MG63 (cell line): ENCODE results near the gene EFCAB10. TPM values are rescaled to one million over a fixed set of nuclear protein-coding genes. Genes with fewer than 3 reads are reported as not detected.
A peak's percentile ranks its signal among the peaks of the same experiment; 100 is the strongest.

Source experiments
- DNase-seq: peaks from one replicate; pipeline ENCODE4 v3.0.0-alpha.2; 2020
- H3K27me3 ChIP-seq: fragments of 250-450 bp; sonication (Bioruptor Pico); 2 replicates; pipeline ENCODE4 v1.5.1; 2020; ENCODE audit warnings: mild to moderate bottlenecking, moderate library complexity
- H3K36me3 ChIP-seq: fragments of 250-450 bp; sonication (Bioruptor Pico); 2 replicates; pipeline ENCODE4 v1.5.1; 2020; ENCODE audit warnings: mild to moderate bottlenecking, moderate library complexity
- H3K4me3 ChIP-seq: fragments of 250-450 bp; sonication (Bioruptor Pico); 2 replicates; pipeline ENCODE4 v1.5.1; 2020; ENCODE audit warnings: mild to moderate bottlenecking, moderate library complexity
- H3K9me3 ChIP-seq: fragments of 250-450 bp; sonication (Bioruptor Pico); 2 replicates; pipeline ENCODE4 v1.5.1; 2020; ENCODE audit warnings: mild to moderate bottlenecking, moderate library complexity
- total RNA-seq: library from RNA; depleted of rRNA; stranded (reverse); fragments of >200 nt; shearing (Covaris generic); gene quantifications from 2 replicates; pipeline ENCODE4 v1.2.3, GENCODE V29; 2014; ENCODE audit warnings: low replicate concordance; rRNA removed

Gene EFCAB10
- not detected in 2 replicates for total RNA-seq

DNA sequence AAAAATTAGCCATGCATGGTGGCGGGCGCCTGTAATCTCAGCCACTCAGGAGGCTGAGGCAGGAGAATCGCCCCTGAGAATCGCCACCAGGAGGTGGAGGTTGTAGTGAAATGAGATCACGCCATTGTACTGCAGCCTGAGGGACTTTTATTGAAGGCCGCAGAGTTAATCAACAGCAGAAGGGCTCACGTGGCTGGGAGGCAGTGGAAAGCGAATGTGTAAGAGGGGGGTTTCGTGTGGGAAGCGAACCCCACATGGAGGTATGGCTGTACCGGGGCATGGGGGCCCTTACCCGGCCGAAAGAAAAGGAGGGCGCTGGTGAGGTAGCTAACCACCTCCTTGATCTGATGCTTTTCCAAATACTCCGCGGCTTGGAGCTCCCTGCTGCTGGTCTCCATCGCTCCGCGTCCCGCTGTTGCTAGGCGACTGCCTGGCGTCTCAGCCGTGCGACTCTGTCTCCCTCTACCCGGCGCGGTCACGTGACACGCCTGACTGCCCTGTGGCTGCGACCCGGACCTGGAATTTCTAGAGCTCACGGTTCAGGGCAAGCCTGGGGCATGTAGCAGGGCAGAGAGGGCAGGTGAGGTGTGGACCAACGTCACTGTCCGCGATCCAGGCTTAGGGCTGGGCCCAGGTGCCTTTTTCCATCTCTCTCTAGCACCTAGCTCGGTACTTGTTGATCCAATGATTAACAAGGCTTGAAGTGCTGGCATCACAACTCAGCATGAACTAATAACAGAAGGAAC is at the start of gene EFCAB10:
Gene EFCAB10 (minus strand): TSS at position 428 of the 746 bp plus-strand sequence. CDS start 30 bp downstream, at position 398.
- Histone ChIP-seq H3K4me3 (no peak within 1 kb of the TSS), H3K36me3 (no peaks in the 10 kb centered on the region), H3K9me3 (no peaks in the 10 kb centered on the region), H3K27me3 (no peaks in the 10 kb centered on the region)
- no peak for DNase-seq

DNA sequence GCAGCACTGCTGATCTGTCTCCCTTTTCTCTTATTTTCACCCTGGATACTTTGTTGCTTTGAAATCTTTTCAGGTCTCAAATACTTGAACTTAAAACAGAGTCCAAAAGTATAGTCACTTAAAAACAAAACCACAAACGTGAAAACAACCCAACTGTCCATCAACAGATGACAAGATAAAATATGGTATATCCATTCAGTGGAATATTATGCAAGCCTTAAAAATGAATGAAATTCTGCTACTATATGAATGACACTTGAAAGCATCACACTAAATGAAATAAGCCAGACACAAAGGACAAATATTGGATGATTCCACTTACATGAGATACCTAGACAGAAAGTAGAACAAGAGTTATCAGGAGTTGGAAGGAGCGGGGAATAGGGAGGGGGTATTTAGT is 44.7 kb upstream of the EFCAB10 start:
- DNase-seq = no peak
- Histone ChIP-seq H3K36me3 (no peaks in the 10 kb centered on the region), H3K9me3 (no peaks in the 10 kb centered on the region), H3K4me3 (no peak overlapping the region), H3K27me3 (no peaks in the 10 kb centered on the region)

DNA sequence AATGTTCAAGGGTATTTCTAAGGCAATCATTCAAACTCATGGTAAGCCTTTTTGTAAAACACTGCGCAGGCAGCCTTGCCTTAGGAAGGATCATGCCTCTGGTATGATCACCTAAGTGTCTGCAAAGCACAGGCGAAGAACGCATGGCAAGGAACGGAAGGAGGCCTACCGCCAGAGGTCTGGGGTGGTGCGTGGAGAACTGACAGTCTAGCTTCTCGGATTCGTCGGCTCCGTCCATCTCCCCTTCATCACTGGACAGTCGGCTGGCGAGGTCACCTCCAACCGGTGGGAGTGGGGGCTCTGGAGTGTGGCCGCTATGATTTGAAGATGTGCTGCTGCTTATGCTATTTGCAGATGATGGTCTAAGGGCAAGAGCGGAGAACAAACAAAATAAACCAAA is 42.6 kb upstream of the EFCAB10 start:
- no peaks in the 10 kb centered on the region for H3K9me3 ChIP-seq
- no peaks in the 10 kb centered on the region for H3K36me3 ChIP-seq
- H3K4me3 ChIP-seq = no peak overlapping the region
- no peaks in the 10 kb centered on the region for H3K27me3 ChIP-seq
- DNase-seq = no peak

DNA sequence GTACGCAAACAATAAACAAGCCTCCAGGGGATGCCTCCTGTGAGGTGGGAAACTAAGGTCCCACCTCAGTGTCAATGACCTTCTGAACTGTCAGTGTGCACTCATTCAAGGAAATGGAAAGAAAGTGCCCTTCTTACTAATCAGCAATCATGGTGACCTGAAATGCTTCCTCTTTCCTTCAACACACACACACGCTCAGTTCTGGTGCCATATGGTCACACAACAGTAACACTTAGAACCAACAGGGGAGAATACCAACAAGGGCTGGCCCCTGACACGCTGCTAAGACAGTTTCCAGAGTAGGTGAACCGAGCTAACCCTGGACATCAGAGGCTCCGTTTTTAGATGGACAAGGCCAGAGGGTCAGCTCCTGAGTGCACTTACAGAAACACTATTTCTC is 42.1 kb upstream of the EFCAB10 start:
- Histone ChIP-seq H3K36me3 (no peaks in the 10 kb centered on the region), H3K27me3 (no peaks in the 10 kb centered on the region), H3K4me3 (no peak overlapping the region), H3K9me3 (no peaks in the 10 kb centered on the region)
- no peak for DNase-seq

DNA sequence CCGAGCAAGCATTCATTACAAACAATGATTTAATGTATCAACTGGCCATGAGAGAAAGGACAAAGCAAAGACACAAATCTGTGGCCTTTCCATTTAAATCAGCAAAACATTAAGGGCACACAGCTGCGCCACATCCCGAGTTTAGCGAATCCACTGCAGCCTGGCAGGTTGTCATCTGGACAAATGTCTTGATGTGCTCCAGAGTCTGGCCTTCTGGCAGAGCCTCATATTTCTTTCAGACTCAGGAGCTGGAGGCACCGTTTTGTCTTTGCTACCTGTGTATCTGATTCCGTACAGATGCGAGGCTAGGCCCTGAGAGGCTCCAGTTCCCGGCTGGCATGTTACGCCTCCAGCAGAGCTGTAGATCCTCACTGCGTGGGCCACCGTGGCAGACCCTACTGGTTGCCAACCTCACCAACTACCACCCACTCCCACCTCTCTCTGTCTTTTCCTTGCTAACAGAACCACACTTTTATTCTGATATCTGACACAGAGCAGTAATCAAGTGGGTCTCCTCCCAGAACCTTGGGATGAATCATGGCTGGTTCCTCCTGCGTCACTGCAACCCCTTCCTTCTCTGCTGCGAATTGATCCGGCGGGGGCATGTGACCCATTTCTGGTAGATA is 40.9 kb upstream of the EFCAB10 start:
- no peak for DNase-seq
- H3K36me3 ChIP-seq = no peaks in the 10 kb centered on the region
- no peaks in the 10 kb centered on the region for H3K9me3 ChIP-seq
- no peaks in the 10 kb centered on the region for H3K27me3 ChIP-seq
- H3K4me3 ChIP-seq = no peak overlapping the region

- Histone ChIP-seq H3K36me3 (no peaks in the 10 kb centered on the region), H3K27me3 (no peaks in the 10 kb centered on the region), H3K4me3 (no peak overlapping the region), H3K9me3 (no peaks in the 10 kb centered on the region)
- peak; percentile 45 for DNase-seq
These were observed 40.3 kb upstream of the EFCAB10 start for GRCh38 chr7:105621617-105622016.

DNA sequence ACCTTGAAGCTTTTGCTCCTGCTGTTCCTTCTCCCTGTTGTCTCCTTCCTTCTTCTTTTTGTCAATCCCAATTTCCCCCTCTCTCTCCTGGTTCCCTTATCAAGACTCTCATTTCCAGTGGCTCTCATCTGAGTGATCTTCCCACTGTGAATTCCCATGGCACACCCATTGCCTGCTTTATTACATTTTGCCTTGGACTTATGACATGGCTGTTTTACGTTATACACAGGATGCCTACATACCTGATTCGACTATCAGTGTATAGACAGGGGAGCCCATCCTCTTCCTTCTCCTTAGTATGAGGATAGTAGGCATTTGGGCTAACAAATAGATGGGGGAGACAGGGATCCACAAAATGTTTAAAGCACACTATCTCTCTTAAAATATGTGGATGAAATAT is 39.9 kb upstream of the EFCAB10 start:
- no peaks in the 10 kb centered on the region for H3K36me3 ChIP-seq
- H3K27me3 ChIP-seq = no peaks in the 10 kb centered on the region
- no peak for DNase-seq
- no peaks in the 10 kb centered on the region for H3K9me3 ChIP-seq
- H3K4me3 ChIP-seq = no peak overlapping the region

DNA sequence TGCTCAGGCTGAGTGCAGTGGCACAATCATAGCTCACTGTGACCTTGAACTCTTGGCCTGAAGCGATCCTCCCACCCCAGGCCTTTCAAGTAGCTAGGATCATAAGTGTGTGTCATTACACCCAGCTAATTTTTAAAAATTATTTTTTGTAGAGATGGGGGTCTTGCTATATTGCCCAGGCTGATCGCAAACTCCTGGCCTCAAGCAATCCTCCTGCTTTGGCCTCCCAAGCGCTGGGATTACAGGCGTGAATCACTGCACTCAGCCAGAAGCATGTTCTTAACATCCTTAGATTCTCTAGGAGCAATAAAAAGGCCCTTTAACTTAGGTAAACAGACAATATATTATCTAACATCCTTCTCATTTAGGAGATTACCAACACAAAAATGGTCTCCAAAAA is 38.3 kb upstream of the EFCAB10 start:
- H3K9me3 ChIP-seq = no peaks in the 10 kb centered on the region

GRCh38 chr7:105618016-105618296 is 36.7 kb upstream of the EFCAB10 start:
- Histone ChIP-seq H3K36me3 (no peaks in the 10 kb centered on the region), H3K4me3 (no peak overlapping the region), H3K27me3 (no peaks in the 10 kb centered on the region), H3K9me3 (no peaks in the 10 kb centered on the region)
- no peak for DNase-seq

More for the DNA sequence above, 38.3 kb upstream of the EFCAB10 start:
- no peak for DNase-seq
- Histone ChIP-seq H3K4me3 (no peak overlapping the region), H3K27me3 (no peaks in the 10 kb centered on the region), H3K36me3 (no peaks in the 10 kb centered on the region)

DNA sequence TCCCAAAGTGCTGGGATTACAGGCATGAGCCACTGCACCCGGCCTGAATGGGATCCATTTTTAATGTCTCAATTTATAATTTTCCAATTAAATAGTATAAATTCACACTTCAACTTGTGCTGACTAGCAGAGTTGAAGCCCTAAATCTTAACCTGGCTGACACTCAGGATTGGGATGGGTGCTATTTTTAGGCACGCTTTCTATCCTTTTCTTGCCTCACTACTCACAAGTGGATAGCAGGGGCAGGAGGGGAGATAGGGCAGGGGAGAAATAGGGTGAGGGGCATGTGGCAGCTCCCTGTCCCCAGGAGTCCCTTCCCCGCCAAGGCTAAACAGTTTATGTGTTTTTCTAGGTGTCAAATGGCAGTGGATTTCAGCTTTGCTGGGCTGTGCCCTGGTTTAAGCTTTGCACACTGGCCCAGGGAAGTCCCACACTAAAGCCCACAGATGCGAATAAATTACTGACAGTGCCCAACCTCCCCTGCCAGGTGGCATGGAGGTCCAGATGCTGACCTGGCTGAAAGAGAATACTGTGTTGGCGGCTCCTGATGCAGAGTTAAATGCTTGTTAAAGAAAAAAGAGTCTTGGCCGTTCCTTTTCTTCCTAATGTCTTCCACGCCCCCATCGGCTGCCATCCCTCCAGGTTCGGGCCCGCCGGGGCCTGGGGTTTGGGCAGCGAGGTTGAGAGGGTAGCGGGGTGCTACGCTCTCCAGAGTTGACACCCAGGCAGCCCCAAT is 36.2 kb upstream of the EFCAB10 start:
- no peaks in the 10 kb centered on the region for H3K27me3 ChIP-seq
- H3K36me3 ChIP-seq = no peaks in the 10 kb centered on the region
- no peak overlapping the region for H3K4me3 ChIP-seq
- no peak for DNase-seq
- no peaks in the 10 kb centered on the region for H3K9me3 ChIP-seq

DNA sequence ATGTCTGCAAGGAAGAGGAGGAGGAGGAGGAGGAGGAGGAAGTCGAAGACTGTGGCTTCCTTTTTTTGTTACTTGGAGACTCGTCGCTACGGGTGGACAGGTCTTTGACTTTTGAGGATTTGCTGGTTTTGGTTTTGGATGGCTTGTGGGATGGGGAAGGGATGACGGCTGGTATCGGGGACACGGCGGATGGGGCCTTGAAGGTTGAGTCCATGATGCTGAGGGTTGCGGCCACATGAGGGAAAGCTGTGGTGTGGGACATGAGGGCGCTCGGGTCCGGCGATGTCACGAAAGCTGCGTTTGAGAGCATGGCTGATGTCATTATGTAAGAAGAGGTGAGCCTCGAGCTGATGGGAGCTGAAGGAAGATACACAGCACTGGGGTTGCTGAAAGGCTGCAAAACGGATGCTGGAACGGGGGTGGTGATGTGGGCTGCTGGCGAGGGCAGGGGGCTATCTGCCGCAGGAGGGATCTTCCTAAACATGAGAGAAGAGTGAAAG is 33.1 kb upstream of the EFCAB10 start:
- Histone ChIP-seq H3K4me3 (no peak overlapping the region), H3K36me3 (no peaks in the 10 kb centered on the region), H3K9me3 (no peaks in the 10 kb centered on the region), H3K27me3 (no peaks in the 10 kb centered on the region)
- no peak for DNase-seq

GRCh38 chr7:105613611-105614330 is 32.5 kb upstream of the EFCAB10 start:
- no peak for DNase-seq
- Histone ChIP-seq H3K9me3 (no peaks in the 10 kb centered on the region), H3K36me3 (no peaks in the 10 kb centered on the region), H3K27me3 (no peaks in the 10 kb centered on the region), H3K4me3 (no peak overlapping the region)

DNA sequence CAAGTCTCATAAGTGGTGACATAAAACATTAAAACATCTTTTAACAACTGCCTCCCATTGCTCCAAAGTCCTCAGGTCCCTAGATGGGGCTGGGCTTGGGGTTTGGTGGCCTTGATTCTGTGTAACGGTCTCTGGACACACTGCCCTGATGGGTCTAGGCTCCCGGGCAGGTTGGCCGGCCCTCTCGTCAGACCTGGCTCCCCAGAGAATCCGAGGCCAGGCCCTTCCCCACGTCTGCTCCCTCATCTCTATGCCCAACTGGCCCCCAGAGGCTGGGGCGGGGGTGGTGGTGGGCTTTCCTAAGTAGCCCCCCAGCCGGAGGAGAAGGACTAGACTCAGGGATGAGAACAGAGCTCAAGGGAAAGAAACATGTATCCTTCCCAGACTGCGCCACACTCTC is 31.5 kb upstream of the EFCAB10 start:
- H3K9me3 ChIP-seq = no peaks in the 10 kb centered on the region
- DNase-seq = no peak
- no peaks in the 10 kb centered on the region for H3K27me3 ChIP-seq
- no peaks in the 10 kb centered on the region for H3K36me3 ChIP-seq
- no peak overlapping the region for H3K4me3 ChIP-seq

DNA sequence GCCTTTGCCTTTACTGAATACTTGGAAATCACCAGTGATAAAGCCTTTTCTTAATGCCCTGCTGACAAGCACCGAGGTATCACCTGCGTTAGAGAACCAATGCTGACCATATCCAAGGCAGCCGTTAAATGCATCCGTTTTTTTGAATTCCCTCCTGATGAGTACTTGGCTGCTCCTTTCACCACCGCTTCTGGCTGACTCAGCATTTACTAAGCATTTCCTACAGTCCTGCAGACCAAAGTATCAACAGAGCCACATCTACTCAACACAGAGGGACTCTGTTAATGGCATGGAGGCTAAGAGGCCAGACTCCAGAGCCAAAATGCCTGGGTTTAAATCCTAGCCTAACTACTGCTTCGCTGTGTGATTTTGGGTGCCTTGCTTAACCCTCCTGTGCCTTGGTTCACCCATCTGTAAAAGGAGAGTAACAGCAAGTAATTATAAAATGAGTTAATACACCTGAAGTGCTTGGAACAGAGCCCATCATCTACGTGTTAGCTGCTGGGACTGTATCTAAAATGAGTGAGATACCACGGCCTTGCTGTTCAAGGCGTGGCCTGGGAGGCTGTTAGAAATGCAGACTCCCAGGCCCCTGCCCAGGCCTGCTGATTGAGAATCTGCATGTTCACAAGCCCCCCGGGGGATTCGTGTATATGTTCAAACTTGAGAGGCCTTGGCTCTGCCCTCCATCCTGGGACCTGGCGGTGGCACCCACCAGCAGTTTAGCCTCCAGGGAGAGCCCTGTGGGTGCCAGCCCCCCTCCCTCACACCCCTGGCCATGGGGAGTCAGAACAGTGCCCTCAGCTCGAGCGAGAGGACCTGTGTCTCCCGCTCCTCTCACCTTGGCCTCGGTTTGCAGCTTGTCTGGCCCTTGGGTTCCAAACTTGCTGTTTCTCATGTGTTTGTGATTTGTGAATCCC is 30.8 kb upstream of the EFCAB10 start:
- Histone ChIP-seq H3K27me3 (no peaks in the 10 kb centered on the region), H3K9me3 (no peaks in the 10 kb centered on the region), H3K36me3 (no peaks in the 10 kb centered on the region), H3K4me3 (no peak overlapping the region)
- no peak for DNase-seq

- no peaks in the 10 kb centered on the region for H3K27me3 ChIP-seq
- H3K4me3 ChIP-seq = no peak overlapping the region
- no peaks in the 10 kb centered on the region for H3K9me3 ChIP-seq
- no peaks in the 10 kb centered on the region for H3K36me3 ChIP-seq
- DNase-seq = no peak
These were observed 29.1 kb upstream of the EFCAB10 start for GRCh38 chr7:105610165-105610930.
